GM18520 (cell line): ENCODE measurements around the gene INTS11.
A peak's percentile ranks its signal among the peaks of the same experiment; 100 is the strongest.

Source experiments
- ATAC-seq: cut with Tn5 transposase; IDR thresholded peaks from one replicate; pipeline ENCODE4 v1.9.1; 2021; ENCODE audit not compliant: unreplicated experiment

INTS11 gene

GRCh38 chr1:1287288-1288110 lies 37.0 kb downstream of the INTS11 start:
- no peak for ATAC-seq

GRCh38 chr1:1286313-1287261 lies 37.9 kb downstream of the INTS11 start:
- ATAC-seq: no peak

- ATAC-seq: no peak
Measured at GRCh38 chr1:1285611-1286311, 38.7 kb downstream of the INTS11 start.

- ATAC-seq: no peak
Measured at GRCh38 chr1:1285102-1285571, 39.3 kb downstream of the INTS11 start.

GRCh38 chr1:1284221-1285101 lies 40.0 kb downstream of the INTS11 start:
- ATAC-seq: no peak

- no peak for ATAC-seq
Measured at GRCh38 chr1:1283821-1284220, 40.6 kb downstream of the INTS11 start.

- no peak for ATAC-seq
Measured at GRCh38 chr1:1282998-1283397, 41.5 kb downstream of the INTS11 start.

GRCh38 chr1:1281533-1282321 lies 42.7 kb downstream of the INTS11 start:
- no peak for ATAC-seq

GRCh38 chr1:1280782-1281481 lies 43.5 kb downstream of the INTS11 start:
- ATAC-seq: no peak

- no peak for ATAC-seq
Measured at GRCh38 chr1:1279028-1279427, 45.4 kb downstream of the INTS11 start.

GRCh38 chr1:1278620-1279019 lies 45.8 kb downstream of the INTS11 start:
- ATAC-seq: no peak

GRCh38 chr1:1275836-1276235 lies 48.6 kb downstream of the INTS11 start:
- ATAC-seq: no peak

GRCh38 chr1:1274931-1275431 lies 49.5 kb downstream of the INTS11 start:
- ATAC-seq: no peak

GRCh38 chr1:1274299-1274930 lies 50.0 kb downstream of the INTS11 start:
- ATAC-seq: no peak

GRCh38 chr1:1273512-1274298 lies 50.8 kb downstream of the INTS11 start, which contains the start of gene UBE2J2:
UBE2J2 (minus strand) TSS chr1:1273854; CDS start chr1:1267992, 5,862 bp downstream.
- peak; percentile 76 for ATAC-seq

GRCh38 chr1:1273209-1273511 lies 51.3 kb downstream of the INTS11 start:
- no peak for ATAC-seq
